K562 treated with DMSO at 1 percent for 24 hours (cell line): ENCODE measurements around the gene MEX3C. TPM values are rescaled to one million over a fixed set of nuclear protein-coding genes. Genes with fewer than 3 reads are reported as not detected.

ENCODE experiments used
- total RNA-seq: library from RNA; unstranded; fragments of 300-600 nt; gene quantifications from 2 replicates; pipeline ENCODE4 v1.2.3, GENCODE V29; 2022; ENCODE audit warnings: low read depth; ENCODE audit not compliant: insufficient read depth

Gene MEX3C
- 5.6 and 6.5 TPM in 2 replicates for total RNA-seq

GRCh38 chr18:51197661-51198424 is at the start of gene MEX3C:
Gene MEX3C, minus strand, starts transcription at chr18:51197681. Its CDS starts 361 bp downstream, at chr18:51197320.

Other genes with a start within 250 kb of the MEX3C start
- gene ELAC1, start 229.6 kb downstream of the MEX3C start, total RNA-seq: 3.5 and 5.2 TPM in 2 replicates
- 28.9 and 31.6 TPM in 2 replicates for gene SMAD4, start 167.5 kb downstream of the MEX3C start, total RNA-seq